Panc1 (cell line): Measurements from ENCODE around the gene TF. TPM values are rescaled to one million over a fixed set of nuclear protein-coding genes. Genes with fewer than 3 reads are reported as not detected.

ENCODE experiments used
- ATAC-seq: fragments of 200-7000 bp; cut with Tn5 transposase; 2 replicates; pipeline ENCODE4 v1.9.1; 2020; ENCODE audit warnings: mild to moderate bottlenecking, moderate library complexity
- BruUV-seq: library from RNA; stranded (reverse); fragments of 400-500 nt; replicated peaks from 2 replicates; lab custom pipeline; 2021; lab: Mats Ljungman, UMichigan
- CTCF ChIA-PET: fragments of 300-600 bp; sonication (Branson Sonifier 250); formaldehyde crosslinking; loops from one replicate; lab custom pipeline; 2022; ENCODE audit warnings: antibody characterized with exemption; lab: Charles Lee
- POLR2A ChIA-PET: fragments of 300-600 bp; sonication (Branson Sonifier 250); formaldehyde crosslinking; loops from one replicate; lab custom pipeline; 2022; ENCODE audit warnings: antibody characterized with exemption; lab: Charles Lee
- DNase-seq: peaks from one replicate; pipeline ENCODE4 v3.0.0-alpha.2; 2010; ENCODE audit warnings: low read depth, low spot score
- H3K27ac ChIP-seq: 2 replicates; pipeline ENCODE4 v1.5.1; 2011; ENCODE audit warnings: mild to moderate bottlenecking, low read length, inconsistent platforms
- H3K27me3 ChIP-seq: fragments of 200-500 bp; sonication (Bioruptor generic); 2 replicates; pipeline ENCODE4 v1.6.0; 2014; ENCODE audit warnings: low read length, inconsistent platforms; ENCODE audit not compliant: control insufficient read depth, insufficient read depth
- H3K36me3 ChIP-seq: fragments of 200-500 bp; sonication (Bioruptor generic); 2 replicates; pipeline ENCODE4 v1.5.1; 2014; ENCODE audit warnings: inconsistent platforms, mild to moderate bottlenecking, low read length, moderate library complexity; ENCODE audit not compliant: control insufficient read depth, insufficient read depth
- H3K4me1 ChIP-seq: 2 replicates; pipeline ENCODE4 v1.5.1; 2011; ENCODE audit warnings: inconsistent platforms, mild to moderate bottlenecking, low read length, moderate library complexity; ENCODE audit not compliant: control insufficient read depth, insufficient read depth
- H3K4me3 ChIP-seq, 2 experiments: 2 replicates each; pipeline ENCODE4 v1.5.1; 2011 to 2012; ENCODE audit warnings: low read depth in 2 of 2, low read length in 2 of 2, mild to moderate bottlenecking in 2 of 2, inconsistent platforms in 1 of 2, moderate library complexity in 1 of 2
- H3K9me3 ChIP-seq: fragments of 200-500 bp; sonication (Bioruptor generic); 2 replicates; pipeline ENCODE4 v1.5.1; 2014; ENCODE audit warnings: low read depth, mild to moderate bottlenecking, inconsistent platforms, low read length, moderate library complexity; ENCODE audit not compliant: control insufficient read depth, insufficient read depth
- POLR2AphosphoS5 ChIP-seq: IDR thresholded peaks from 2 replicates; pipeline ENCODE4 v1.6.1; 2012; ENCODE audit warnings: mild to moderate bottlenecking, low read depth, low read length, moderate library complexity
- SIN3A ChIP-seq: IDR thresholded peaks from 2 replicates; pipeline ENCODE4 v1.6.1; 2012; ENCODE audit warnings: low read depth, mild to moderate bottlenecking, low read length, moderate library complexity, borderline replicate concordance; ENCODE audit not compliant: insufficient read depth
- TCF7L2 ChIP-seq: IDR thresholded peaks from 2 replicates; pipeline ENCODE4 v1.6.1; 2011; ENCODE audit warnings: mild to moderate bottlenecking, low read depth, low read length, inconsistent platforms
- in situ Hi-C: cut with HindIII; loops from 2 replicates; pipeline ENCODE4 v1.10.0; 2016; ENCODE audit warnings: low sequenced_read_pairs, low pct_unique_long_range_greater_than_20kb
- intact Hi-C: fragments of 100-400 bp; cut with micrococcal nuclease; formaldehyde crosslinking; loops from one replicate; pipeline ENCODE4 v1.10.0; 2022; ENCODE audit not compliant: unreplicated experiment
- total RNA-seq: library from RNA; stranded (reverse); gene quantifications from one replicate; pipeline ENCODE4 v1.2.1, GENCODE V29; 2021; ENCODE audit not compliant: unreplicated experiment
- TF ChIP-seq, protein P1 (sequence below), 2 experiments: IDR thresholded peaks; 2 replicates each; pipeline ENCODE4 v1.6.1; 2011 to 2012; ENCODE audit warnings: low read depth in 2 of 2, control low read depth in 1 of 2, low read length in 1 of 2, mild to moderate bottlenecking in 1 of 2, moderate library complexity in 1 of 2; ENCODE audit not compliant: insufficient read depth in 1 of 2
- TF ChIP-seq, protein P2 (sequence below): fragments of 450-650 bp; IDR thresholded peaks from 2 replicates; pipeline ENCODE4 v1.5.1; 2017; ENCODE audit warnings: mild to moderate bottlenecking

Gene TF
- total RNA-seq, 1 experiment from 2014 or later: 9.5 TPM

DNA sequence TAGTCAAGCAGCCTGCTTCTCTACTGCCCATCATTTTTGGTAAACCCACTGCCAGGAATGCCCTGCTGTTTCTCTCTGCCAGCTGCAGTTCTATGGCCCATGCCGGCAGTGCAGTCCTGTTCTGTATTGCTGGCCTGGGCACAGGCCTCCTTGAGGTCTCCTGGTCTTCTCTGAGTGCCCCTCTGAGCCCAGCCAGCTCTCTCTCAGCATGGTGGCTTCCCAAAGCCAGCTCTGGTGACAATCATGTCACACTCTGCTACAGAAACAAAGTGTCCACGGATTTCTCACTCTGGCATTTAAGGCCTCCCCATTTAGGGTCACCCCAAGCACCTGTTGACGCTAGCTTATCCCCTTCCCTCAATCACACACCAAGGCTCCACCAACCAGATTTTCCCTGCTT, 83.9 kb downstream of the TF start:
- no peak overlapping the region for H3K4me3 ChIP-seq
- no peak overlapping the region for H3K27ac ChIP-seq
- BruUV-seq: no TSS peak
- TF ChIP-seq TCF7L2: no peak
- no peak for TF ChIP-seq POLR2AphosphoS5
- TF ChIP-seq, protein P1, sequence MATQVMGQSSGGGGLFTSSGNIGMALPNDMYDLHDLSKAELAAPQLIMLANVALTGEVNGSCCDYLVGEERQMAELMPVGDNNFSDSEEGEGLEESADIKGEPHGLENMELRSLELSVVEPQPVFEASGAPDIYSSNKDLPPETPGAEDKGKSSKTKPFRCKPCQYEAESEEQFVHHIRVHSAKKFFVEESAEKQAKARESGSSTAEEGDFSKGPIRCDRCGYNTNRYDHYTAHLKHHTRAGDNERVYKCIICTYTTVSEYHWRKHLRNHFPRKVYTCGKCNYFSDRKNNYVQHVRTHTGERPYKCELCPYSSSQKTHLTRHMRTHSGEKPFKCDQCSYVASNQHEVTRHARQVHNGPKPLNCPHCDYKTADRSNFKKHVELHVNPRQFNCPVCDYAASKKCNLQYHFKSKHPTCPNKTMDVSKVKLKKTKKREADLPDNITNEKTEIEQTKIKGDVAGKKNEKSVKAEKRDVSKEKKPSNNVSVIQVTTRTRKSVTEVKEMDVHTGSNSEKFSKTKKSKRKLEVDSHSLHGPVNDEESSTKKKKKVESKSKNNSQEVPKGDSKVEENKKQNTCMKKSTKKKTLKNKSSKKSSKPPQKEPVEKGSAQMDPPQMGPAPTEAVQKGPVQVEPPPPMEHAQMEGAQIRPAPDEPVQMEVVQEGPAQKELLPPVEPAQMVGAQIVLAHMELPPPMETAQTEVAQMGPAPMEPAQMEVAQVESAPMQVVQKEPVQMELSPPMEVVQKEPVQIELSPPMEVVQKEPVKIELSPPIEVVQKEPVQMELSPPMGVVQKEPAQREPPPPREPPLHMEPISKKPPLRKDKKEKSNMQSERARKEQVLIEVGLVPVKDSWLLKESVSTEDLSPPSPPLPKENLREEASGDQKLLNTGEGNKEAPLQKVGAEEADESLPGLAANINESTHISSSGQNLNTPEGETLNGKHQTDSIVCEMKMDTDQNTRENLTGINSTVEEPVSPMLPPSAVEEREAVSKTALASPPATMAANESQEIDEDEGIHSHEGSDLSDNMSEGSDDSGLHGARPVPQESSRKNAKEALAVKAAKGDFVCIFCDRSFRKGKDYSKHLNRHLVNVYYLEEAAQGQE (IDR thresholded peaks at IDR 0.05; ENCODE audit: insufficient read depth in 1 of 2, low read depth in 2 of 2, low read length in 1 of 2): no peak
- TF ChIP-seq, protein P2, sequence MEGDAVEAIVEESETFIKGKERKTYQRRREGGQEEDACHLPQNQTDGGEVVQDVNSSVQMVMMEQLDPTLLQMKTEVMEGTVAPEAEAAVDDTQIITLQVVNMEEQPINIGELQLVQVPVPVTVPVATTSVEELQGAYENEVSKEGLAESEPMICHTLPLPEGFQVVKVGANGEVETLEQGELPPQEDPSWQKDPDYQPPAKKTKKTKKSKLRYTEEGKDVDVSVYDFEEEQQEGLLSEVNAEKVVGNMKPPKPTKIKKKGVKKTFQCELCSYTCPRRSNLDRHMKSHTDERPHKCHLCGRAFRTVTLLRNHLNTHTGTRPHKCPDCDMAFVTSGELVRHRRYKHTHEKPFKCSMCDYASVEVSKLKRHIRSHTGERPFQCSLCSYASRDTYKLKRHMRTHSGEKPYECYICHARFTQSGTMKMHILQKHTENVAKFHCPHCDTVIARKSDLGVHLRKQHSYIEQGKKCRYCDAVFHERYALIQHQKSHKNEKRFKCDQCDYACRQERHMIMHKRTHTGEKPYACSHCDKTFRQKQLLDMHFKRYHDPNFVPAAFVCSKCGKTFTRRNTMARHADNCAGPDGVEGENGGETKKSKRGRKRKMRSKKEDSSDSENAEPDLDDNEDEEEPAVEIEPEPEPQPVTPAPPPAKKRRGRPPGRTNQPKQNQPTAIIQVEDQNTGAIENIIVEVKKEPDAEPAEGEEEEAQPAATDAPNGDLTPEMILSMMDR: no peak
- no peak for TF ChIP-seq SIN3A
- no peaks in the 10 kb centered on the region for H3K36me3 ChIP-seq
- CTCF ChIA-PET: no interaction called here
- no peaks in the 10 kb centered on the region for H3K9me3 ChIP-seq
- POLR2A ChIA-PET: no interaction called here
- in situ Hi-C loops: no loop called here
- ATAC-seq (no peak), DNase-seq (no peak)
- intact Hi-C loops: no loop called here
- H3K27me3 ChIP-seq: no peaks in the 10 kb centered on the region
- no peaks in the 10 kb centered on the region for H3K4me1 ChIP-seq

DNA sequence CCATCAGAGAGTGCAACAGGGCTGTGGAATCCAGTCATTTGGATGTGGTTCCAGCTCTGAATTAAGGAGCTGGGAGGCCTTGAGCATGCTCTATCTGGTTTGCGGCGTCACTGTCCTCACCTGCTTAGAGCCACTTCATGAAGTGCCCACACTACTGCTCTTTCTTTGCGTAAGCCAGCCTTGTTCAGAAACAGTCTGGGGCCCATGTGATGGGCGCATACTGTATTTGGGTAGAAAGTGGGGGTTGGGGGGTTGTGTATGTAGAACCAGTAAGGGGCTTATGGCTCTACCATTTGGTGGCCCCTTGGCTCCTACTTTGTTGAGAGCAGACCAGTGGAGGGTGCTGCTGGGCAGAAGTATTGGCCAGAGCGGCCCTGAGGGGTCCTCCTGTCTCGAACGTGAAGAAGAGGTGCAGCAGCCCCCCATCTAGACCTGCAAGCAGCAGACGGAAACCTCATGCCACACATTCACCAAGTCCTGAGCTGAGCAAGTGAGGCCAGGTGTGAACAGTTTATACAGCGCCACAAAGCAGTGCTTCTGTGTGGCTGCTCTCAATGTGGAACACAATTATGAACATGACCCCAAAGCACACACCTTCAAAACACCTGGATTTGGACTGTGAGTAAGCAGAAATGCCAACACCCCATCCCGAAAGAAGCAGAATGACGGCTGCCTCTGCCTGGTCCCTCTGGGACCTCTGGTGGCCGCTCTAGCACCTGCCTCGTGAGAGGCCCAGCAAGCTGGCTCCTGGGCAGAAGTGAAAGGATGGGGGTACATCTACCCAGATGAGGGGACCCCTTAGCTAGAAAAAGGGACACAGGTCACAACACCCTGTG, 86.0 kb downstream of the TF start:
- H3K9me3 ChIP-seq: no peaks in the 10 kb centered on the region
- TF ChIP-seq, protein P2: no peak
- TF ChIP-seq, protein P1 (IDR thresholded peaks at IDR 0.05; ENCODE audit: insufficient read depth in 1 of 2, low read depth in 2 of 2, low read length in 1 of 2): no peak
- TF ChIP-seq SIN3A: no peak
- no peak for TF ChIP-seq POLR2AphosphoS5
- no peak for TF ChIP-seq TCF7L2
- no peak overlapping the region for H3K4me3 ChIP-seq
- H3K4me1 ChIP-seq: no peaks in the 10 kb centered on the region
- no TSS peak for BruUV-seq
- CTCF ChIA-PET: interaction anchor here (0.7 kb wide), 1 partner anchor 106 kb away, joined by 3 read pairs; no protein-coding TSS in a partner anchor
- DNase-seq: no peak
- in situ Hi-C loops (no loop called here), intact Hi-C loops (no loop called here)
- no peaks in the 10 kb centered on the region for H3K36me3 ChIP-seq
- no peak for ATAC-seq
- no peaks in the 10 kb centered on the region for H3K27me3 ChIP-seq
- H3K27ac ChIP-seq: no peak overlapping the region
- POLR2A ChIA-PET: no interaction called here
